ENCODE data around the gene DDX11.

GRCh38 chr12:31033681-31034080 lies 40.0 kb upstream of the DDX11 start:
- TF ChIP-seq CTCF (IDR thresholded peaks at IDR 0.05; ENCODE audit: insufficient read depth, low read depth, low read length) (no peak), EZH2 (IDR thresholded peaks at IDR 0.05; ENCODE audit: insufficient read depth, low read length) (no peak)

All from astrocyte (in vitro differentiated cells and primary cell).